LNCAP (cell line): Measurements from ENCODE around the gene STK16.

Experiments
- TF ChIP-seq, protein P1 (sequence below): fragments of 450-650 bp; IDR thresholded peaks from 2 replicates; pipeline ENCODE4 v1.5.1; 2017; ENCODE audit warnings: mild to moderate bottlenecking

The STK16 gene

DNA sequence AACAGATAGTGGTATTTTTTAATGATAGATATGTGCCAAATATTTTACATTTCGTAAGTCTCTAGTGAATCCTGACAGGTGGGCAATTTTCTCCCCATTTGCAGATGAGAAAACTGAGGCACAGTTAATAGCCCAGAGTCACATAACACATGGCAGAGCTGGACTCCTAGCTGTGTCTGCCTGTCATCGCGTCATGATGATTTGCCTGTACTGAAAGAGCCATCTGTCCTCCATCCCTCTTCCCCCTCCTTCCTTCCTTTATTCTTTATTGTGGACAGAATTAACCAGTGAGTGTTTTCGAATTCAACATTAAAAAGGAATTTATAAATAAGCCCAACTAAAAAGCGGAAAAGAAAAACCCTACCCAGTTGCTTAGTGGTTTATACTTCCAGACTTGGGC lies 37.1 kb downstream of the STK16 start:
- TF ChIP-seq, protein P1, sequence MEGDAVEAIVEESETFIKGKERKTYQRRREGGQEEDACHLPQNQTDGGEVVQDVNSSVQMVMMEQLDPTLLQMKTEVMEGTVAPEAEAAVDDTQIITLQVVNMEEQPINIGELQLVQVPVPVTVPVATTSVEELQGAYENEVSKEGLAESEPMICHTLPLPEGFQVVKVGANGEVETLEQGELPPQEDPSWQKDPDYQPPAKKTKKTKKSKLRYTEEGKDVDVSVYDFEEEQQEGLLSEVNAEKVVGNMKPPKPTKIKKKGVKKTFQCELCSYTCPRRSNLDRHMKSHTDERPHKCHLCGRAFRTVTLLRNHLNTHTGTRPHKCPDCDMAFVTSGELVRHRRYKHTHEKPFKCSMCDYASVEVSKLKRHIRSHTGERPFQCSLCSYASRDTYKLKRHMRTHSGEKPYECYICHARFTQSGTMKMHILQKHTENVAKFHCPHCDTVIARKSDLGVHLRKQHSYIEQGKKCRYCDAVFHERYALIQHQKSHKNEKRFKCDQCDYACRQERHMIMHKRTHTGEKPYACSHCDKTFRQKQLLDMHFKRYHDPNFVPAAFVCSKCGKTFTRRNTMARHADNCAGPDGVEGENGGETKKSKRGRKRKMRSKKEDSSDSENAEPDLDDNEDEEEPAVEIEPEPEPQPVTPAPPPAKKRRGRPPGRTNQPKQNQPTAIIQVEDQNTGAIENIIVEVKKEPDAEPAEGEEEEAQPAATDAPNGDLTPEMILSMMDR: no peak

DNA sequence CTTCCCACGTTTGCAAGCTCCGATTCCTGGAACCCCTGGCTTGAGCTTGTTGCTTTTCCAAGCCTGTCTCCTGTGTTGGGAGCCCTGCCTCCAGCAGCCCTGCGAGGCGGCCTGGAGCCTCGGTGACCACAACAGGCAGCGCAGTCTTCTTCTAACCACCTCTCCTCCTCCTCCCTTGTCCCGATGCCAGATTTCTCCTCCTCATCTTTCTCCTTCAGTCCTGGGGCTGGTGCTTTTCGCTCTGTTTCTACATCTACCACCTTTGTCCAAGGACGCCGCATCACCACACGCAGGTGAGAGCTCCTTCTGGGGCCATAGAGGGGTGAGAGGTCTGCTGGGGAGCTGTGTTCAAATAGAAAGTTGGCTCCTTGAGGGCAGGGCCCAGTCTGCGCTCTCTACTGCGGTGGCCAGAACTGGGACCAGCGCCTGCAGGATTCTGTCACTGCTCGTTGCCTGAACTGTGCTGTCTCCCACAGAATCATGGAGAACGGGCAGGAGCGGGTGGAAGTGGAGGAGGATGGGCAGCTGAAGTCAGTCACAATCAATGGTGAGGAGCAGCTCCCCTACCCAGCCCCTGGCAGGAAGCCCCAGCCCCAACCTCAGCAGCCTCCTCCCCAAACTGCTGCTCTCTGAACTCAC lies 37.8 kb downstream of the STK16 start:
- TF ChIP-seq, protein P1: no peak

GRCh38 chr2:219284501-219285372 lies 39.5 kb downstream of the STK16 start:
- TF ChIP-seq, protein P1: no peak

- TF ChIP-seq, protein P1: no peak
Measured at GRCh38 chr2:219285373-219285735, 40.1 kb downstream of the STK16 start.

DNA sequence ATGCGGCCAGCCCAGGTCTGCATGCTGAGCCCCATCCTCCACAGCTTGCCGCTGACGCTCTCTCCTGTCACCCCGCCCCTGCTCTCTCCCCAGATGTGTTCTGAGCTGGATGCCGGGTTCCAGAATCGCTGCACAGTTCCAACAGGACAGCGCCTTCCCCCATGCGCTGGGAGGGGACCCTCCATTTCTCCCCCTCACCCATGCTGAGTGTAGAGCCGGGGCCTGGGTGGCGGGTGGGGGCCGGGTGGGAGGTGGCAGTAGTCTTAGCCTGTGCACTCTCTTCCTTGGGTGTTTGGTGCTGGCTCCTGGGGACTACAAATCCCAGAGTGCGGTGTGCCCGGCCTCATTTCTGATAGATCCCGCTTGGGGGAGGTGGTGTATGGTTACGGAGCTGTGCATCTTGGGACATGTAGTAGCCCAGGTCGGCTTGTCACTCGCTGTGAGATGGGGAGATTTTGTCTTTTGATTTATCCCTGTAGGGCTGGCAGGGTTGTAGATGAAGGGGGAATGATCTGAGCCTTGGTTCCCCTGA lies 40.7 kb downstream of the STK16 start:
- TF ChIP-seq, protein P1: no peak

DNA sequence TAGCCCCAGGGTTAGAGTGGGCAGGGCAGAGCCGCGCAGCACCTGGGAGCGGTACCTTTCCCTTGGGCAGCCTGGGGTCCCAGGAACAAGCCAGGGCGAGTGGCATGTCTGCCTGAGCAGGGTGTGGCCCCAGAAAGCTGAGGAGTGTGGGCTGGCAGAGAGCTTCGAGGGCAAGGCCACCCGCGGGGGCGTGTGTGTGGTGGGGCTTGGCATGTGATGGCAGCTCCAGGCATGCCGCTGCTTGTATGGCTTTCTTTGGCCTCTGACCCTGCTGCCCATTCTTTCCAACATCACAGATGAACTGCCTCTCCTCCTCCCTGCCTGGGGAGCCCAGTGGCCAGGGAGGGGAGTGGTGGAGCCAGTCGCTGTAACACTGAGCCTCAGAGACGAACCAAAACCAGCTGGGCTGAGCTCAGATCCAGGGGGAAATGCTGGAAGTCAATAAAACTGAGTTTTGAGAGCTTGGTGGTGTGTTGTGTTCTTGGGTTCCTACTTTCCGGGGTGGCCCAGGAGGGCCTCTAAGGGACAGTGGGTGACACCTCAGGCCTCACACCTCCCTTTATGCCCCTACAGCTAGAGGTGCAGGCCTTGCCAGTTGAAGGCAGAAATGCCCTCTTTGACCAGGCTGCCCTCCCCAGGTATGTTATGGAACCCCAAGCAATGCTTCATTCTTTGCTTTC lies 41.3 kb downstream of the STK16 start:
- TF ChIP-seq, protein P1: no peak

GRCh38 chr2:219287580-219288265 lies 42.4 kb downstream of the STK16 start:
- TF ChIP-seq, protein P1: no peak
